ENCODE data around the gene FMNL1.
A peak's percentile ranks its signal among the peaks of the same experiment; 100 is the strongest.

DNA sequence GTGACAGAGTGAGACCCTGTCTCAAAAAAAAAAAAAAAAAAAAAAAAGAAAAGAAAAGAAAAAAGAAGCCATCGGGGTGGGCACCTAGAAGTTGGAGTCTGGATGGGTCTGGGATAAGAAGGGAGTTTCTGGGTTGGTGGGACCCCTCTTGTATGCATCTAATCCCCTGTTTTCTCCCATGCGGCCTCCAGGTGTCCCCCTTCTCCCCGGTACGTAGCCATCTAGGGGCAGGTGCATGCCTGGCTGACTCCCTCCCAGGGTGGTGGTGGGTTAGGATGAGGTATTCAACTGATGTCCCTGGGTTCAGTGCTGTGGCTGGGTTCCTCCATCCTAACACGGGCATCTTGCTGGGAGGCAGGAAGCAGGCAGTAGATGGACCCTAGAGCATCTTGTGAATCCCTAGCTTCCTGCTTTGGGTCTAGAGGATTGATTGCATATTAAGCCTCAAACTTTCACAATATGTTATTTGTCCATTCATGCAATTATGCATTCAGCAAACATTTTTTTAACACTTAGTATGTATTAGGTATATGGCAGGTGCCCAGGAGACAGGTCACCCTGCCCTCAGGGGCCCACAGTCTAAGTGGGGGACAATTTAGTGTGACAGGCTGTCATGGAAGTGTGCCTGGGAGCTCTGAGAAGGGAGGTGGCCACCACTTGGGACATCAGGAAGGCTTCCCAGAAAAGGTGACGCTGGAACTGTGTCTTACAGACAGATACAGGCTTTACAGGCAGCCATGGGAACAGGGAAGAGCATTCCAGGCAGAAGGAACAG is 13.1 kb downstream of the FMNL1 start:
- TF ChIP-seq, protein P1, sequence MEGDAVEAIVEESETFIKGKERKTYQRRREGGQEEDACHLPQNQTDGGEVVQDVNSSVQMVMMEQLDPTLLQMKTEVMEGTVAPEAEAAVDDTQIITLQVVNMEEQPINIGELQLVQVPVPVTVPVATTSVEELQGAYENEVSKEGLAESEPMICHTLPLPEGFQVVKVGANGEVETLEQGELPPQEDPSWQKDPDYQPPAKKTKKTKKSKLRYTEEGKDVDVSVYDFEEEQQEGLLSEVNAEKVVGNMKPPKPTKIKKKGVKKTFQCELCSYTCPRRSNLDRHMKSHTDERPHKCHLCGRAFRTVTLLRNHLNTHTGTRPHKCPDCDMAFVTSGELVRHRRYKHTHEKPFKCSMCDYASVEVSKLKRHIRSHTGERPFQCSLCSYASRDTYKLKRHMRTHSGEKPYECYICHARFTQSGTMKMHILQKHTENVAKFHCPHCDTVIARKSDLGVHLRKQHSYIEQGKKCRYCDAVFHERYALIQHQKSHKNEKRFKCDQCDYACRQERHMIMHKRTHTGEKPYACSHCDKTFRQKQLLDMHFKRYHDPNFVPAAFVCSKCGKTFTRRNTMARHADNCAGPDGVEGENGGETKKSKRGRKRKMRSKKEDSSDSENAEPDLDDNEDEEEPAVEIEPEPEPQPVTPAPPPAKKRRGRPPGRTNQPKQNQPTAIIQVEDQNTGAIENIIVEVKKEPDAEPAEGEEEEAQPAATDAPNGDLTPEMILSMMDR (IDR thresholded peaks at IDR 0.05) = peak; percentile 65
- TF ChIP-seq POLR2AphosphoS5 (IDR thresholded peaks at IDR 0.05; ENCODE audit: low read depth, low read length) = no peak
- TF ChIP-seq SIN3A (IDR thresholded peaks at IDR 0.05; ENCODE audit: borderline replicate concordance, insufficient read depth, low read depth, low read length) = no peak
- TF ChIP-seq, protein P2, sequence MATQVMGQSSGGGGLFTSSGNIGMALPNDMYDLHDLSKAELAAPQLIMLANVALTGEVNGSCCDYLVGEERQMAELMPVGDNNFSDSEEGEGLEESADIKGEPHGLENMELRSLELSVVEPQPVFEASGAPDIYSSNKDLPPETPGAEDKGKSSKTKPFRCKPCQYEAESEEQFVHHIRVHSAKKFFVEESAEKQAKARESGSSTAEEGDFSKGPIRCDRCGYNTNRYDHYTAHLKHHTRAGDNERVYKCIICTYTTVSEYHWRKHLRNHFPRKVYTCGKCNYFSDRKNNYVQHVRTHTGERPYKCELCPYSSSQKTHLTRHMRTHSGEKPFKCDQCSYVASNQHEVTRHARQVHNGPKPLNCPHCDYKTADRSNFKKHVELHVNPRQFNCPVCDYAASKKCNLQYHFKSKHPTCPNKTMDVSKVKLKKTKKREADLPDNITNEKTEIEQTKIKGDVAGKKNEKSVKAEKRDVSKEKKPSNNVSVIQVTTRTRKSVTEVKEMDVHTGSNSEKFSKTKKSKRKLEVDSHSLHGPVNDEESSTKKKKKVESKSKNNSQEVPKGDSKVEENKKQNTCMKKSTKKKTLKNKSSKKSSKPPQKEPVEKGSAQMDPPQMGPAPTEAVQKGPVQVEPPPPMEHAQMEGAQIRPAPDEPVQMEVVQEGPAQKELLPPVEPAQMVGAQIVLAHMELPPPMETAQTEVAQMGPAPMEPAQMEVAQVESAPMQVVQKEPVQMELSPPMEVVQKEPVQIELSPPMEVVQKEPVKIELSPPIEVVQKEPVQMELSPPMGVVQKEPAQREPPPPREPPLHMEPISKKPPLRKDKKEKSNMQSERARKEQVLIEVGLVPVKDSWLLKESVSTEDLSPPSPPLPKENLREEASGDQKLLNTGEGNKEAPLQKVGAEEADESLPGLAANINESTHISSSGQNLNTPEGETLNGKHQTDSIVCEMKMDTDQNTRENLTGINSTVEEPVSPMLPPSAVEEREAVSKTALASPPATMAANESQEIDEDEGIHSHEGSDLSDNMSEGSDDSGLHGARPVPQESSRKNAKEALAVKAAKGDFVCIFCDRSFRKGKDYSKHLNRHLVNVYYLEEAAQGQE (IDR thresholded peaks at IDR 0.05; ENCODE audit: insufficient read depth in 1 of 2, low read depth in 2 of 2, low read length in 1 of 2) = no peak
- no peak for TF ChIP-seq TCF7L2 (IDR thresholded peaks at IDR 0.05; ENCODE audit: low read depth, low read length)
